ENCODE data around the gene PROSER3.

PROSER3 gene

GRCh38 chr19:35751839-35752745 is 5.9 kb upstream of the PROSER3 start:
- H3K4me3 ChIP-seq (ENCODE audit: low read depth, low read length) = no peak overlapping the region
- no peak for DNase-seq (ENCODE audit: low read depth)
- TF ChIP-seq CTCF (IDR thresholded peaks at IDR 0.05; ENCODE audit: control insufficient read depth, extremely low read depth, insufficient read depth) = no peak

GRCh38 chr19:35752746-35753350 is 5.1 kb upstream of the PROSER3 start:
- TF ChIP-seq CTCF (IDR thresholded peaks at IDR 0.05; ENCODE audit: control insufficient read depth, extremely low read depth, insufficient read depth) = no peak
- H3K4me3 ChIP-seq (ENCODE audit: low read depth, low read length) = no peak overlapping the region
- DNase-seq (ENCODE audit: low read depth) = no peak

GRCh38 chr19:35753634-35754369 is 4.2 kb upstream of the PROSER3 start:
- DNase-seq (ENCODE audit: low read depth) = no peak
- TF ChIP-seq CTCF (IDR thresholded peaks at IDR 0.05; ENCODE audit: control insufficient read depth, extremely low read depth, insufficient read depth) = no peak

GRCh38 chr19:35754370-35755130 is 3.4 kb upstream of the PROSER3 start:
- no peak for TF ChIP-seq CTCF (IDR thresholded peaks at IDR 0.05; ENCODE audit: control insufficient read depth, extremely low read depth, insufficient read depth)
- H3K4me3 ChIP-seq (ENCODE audit: low read depth, low read length) = no peak overlapping the region
- no peak for DNase-seq (ENCODE audit: low read depth)

More at GRCh38 chr19:35753634-35754369, 4.2 kb upstream of the PROSER3 start:
- no peak overlapping the region for H3K4me3 ChIP-seq (ENCODE audit: low read depth, low read length)

- H3K4me3 ChIP-seq (ENCODE audit: low read depth, low read length) = no peak overlapping the region
- no peak for TF ChIP-seq CTCF (IDR thresholded peaks at IDR 0.05; ENCODE audit: control insufficient read depth, extremely low read depth, insufficient read depth)
Observed at GRCh38 chr19:35755131-35755549, 2.8 kb upstream of the PROSER3 start.

More at GRCh38 chr19:35755131-35755549, 2.8 kb upstream of the PROSER3 start:
- no peak for DNase-seq (ENCODE audit: low read depth)

Data from LNCaP clone FGC (cell line).